GF-D8 (cell line): Measurements from ENCODE around the gene FAM236D.
"Not testable (repeated sequence)": the region's sequence is repeated elsewhere in the genome, so short reads cannot be mapped to it uniquely, and the experiment has no call there.

Experiments
- DNase-seq: peaks from one replicate; lab custom pipeline; 2025; lab: John Stamatoyannopoulos, UW

FAM236D gene

DNA sequence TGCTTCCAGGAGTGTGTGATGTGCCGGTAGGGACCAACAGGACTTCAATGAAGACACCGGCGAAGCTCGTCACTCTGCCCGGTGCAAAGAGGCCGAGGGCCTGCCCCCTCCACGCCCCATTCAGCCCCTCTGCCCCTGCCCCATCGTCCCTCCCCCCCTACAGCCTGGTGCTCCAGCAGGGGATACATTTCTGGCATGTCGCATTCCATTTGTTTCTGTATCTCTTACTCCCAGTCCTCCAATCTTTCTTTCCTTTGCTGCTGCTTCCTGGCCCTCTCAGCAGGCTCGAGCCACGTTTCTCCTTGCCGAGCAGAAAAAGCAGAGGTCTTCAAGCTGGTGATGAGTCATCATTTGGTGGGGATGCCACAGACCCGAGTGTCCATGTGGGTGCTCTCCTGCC, at the start of gene FAM236D:
TSS of gene FAM236D (minus strand) at position 101 of the 400 bp plus-strand sequence. CDS start at position 1, 100 bp downstream.
- DNase-seq = not testable (repeated sequence)

DNA sequence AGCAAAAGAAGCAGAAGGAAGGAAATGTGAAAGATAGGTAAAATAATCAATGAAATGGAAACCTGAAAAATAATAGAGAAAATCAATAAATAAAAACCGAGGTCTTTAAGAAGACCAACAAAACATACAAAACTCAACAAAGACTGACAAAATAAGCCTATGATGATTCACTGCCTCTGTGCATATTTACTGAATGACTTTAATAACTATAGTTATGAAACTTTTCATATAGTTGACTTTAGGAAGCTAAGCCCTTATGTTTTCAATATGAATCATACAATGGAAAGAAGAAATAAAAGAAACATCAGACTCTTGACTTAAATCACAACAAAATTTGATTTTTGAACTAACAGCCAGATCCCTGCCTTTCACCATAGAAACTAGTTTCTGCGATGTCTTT, 29.5 kb upstream of the FAM236D start:
- DNase-seq = not testable (repeated sequence)

DNA sequence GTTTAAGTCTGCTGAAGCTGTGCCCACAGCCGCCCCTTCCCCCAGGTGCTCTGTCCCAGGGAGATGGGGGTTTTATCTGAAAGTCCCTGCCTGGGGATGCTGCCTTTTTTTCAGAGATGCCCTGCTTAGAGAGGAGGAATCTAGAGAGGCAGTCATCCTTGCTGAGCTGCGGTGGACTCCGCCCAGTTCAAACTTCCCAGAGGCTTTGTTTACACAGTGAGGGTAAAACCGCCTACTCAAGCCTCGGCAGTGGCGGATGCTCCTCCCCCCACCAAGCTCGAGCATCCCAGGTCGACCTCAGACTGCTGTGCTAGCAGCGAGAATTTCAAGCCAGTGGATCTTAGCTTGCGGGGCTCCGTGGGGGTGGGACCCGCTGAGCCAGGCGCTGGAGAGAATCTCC, 22.7 kb upstream of the FAM236D start:
- not testable (repeated sequence) for DNase-seq

DNA sequence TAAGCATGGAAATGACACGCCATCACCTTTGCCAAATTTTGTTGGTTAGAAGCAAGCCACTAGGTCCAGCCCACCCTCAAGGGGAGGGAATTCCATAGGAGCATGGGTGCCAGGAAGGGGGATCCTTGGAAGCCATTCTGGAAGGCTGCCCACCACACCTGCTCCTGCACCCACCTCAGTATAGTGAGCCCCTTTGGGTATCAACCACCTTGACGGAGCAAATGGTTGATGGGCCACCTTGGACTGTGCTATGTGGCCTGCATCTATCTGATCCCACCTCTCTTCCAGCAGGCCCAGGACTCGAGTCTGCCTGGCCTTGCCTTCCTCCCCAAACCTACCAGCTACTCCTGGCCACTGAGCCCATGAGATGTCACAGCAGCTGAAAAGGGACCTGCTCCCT, 17.6 kb downstream of the FAM236D start:
- not testable (repeated sequence) for DNase-seq

DNA sequence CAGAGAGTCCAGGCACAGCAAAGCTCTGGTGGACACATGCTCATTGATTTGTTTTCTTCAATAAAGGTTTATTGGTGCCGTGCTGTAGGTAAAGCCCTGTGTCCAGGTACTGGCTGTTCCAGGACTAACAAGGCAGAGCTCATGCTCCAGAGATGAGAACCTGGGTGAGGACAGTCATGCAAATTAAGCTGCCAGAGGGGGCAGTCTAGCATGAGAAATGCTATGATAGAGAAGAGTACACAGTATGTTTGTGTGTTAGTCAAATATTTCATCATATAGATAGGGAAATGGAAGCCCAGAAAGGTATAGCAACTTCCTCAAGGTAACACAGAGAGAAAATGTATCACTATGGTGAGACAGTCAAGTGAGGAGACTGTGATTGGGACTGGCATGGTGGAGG, 19.9 kb downstream of the FAM236D start:
- not testable (repeated sequence) for DNase-seq

DNA sequence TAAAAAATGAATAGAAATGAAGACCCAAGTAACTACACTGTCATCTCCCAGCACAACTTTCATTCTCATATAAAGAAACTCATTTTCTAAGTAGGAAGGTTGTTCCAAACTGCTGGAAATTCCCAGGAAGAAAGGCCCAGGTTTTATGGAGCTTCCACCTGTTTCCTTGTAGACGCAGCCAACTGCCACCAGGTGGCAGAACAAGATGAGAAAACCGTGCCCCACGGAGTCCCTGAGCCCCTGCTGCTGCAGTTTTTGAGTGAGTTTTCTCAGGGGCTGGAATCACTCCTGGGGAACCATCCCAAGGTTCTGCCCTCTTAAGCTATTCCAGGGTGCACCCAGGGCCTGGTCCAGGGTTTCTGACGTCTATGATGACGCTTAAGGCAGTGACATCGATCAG, 24.0 kb downstream of the FAM236D start:
- not testable (repeated sequence) for DNase-seq

DNA sequence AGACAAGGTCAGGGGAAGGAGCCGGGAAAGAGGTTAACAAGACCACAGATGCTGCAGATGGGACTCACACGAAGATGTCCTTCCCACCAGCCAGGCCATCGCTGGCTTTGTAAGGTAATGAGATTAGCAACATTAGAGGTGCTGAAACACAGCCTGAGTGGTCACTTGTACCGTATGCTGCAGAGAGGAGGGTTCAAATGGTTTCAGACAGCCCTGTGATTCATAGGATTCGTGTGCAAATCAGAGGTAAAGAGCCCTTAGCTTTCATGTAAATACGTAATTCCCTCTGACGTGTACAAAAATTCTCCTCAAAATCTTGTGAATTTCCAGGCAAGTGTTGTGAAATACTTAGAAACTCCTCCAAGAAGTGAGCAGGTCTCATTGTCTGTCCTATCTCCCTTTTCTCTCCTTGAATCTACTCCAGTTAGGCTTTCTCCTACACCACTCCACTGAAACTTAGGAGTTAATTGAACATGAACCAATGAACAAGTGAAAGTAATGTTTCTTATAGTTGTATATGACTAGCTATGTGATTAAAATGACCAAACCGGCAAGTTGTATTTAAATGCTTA, 24.6 kb downstream of the FAM236D start:
- not testable (repeated sequence) for DNase-seq

DNA sequence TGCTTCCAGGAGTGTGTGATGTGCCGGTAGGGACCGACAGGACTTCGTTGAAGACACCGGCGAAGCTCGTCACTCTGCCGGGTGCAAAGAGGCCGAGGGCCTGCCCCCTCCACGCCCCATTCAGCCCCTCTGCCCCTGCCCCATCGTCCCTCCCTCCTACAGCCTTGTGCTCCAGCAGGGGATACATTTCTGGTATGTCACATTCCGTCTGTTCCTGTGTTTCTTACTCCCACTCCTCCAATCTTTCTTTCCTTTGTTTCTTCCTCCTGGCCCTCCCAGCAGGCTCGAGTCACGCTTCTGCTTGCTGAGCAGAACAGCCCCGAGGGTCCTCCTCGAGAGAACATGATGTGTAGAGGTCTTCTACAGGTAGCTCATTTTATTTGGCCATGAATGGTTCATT, 25.4 kb downstream of the FAM236D start, which contains the start of gene FAM236B:
TSS of gene FAM236B (minus strand) at position 101 of the 400 bp plus-strand sequence. CDS start at position 1, 100 bp downstream.
- not testable (repeated sequence) for DNase-seq

DNA sequence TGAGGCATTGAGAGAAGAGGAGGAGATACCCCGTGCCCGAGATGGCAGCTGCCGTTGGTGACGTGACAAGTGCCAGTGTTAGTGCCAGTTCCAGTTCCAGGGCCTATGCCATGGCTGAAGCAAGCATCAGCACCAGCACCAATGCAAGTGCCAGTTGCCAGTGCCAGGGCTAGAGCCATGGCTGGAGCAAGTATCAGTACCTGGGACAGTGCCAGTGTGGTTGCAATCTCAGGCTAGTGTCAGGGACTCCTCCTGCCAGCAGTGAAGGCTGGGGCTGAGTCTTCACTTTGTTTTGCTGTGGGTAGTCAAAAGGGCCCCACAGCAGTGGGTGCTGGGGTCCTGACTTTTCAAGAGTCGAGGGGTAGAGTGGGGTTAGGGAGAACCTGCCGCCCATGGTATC, 29.9 kb downstream of the FAM236D start:
- not testable (repeated sequence) for DNase-seq

DNA sequence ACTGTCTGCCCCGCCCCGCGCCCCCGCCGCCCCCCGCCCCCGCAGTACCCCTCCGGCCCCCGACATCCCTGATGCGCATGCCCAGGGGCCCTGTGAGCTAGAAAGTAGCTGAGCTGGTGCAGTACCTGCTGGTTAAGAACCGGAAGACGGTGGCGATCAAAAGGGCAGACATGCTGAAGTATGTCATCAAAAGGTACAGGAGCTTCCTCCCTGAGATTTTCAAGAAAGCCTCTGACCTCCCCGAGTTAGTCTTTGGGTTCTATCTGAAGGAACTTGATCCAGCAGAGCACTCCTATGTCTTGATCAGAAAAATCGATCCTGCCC, 30.6 kb downstream of the FAM236D start:
- not testable (repeated sequence) for DNase-seq

DNA sequence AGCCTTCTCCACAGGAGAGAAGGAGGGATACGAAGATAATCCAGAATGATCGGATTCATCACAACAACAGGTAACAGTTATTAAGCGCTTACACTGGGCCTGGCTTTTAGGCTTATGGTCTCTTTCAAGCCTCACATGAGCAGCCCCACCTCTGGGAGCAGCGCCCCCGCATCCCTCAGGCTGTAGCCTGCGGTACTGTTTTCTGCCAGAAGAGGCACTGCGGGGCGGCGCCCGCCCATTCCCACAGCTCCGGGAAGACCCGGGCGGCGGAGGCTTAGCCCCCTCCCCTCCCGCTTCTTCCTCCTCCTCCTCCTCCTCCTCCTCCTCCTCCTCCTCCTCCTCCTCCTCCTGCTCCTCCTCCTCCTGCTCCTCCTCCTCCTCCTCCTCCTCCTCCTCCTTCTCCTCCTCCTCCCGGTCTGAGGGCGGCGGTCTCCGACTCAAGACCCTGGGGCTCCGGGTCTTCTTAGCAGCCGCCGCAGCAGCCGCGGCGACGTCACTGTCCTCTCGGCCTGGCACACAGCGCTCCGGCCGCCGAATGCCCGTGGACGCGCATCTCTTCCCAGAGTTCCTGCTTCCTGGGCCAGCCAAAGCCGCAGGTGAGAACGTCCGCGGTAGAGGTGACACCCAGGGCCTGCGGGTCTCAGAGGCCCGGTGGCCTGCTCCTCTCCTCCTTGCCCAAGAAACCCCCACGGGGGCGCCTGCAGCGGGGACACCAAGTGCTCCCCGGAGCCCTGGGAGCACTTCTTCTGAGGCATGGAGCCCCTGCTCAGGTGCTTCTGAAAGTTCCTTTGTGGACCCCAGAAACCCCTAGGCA, 31.1 kb downstream of the FAM236D start, which contains the start of gene DMRTC1B:
TSS of gene DMRTC1B (plus strand) at position 238 of the 814 bp plus-strand sequence. CDS start 68,246 bp downstream, outside the sequence.
- not testable (repeated sequence) for DNase-seq

DNA sequence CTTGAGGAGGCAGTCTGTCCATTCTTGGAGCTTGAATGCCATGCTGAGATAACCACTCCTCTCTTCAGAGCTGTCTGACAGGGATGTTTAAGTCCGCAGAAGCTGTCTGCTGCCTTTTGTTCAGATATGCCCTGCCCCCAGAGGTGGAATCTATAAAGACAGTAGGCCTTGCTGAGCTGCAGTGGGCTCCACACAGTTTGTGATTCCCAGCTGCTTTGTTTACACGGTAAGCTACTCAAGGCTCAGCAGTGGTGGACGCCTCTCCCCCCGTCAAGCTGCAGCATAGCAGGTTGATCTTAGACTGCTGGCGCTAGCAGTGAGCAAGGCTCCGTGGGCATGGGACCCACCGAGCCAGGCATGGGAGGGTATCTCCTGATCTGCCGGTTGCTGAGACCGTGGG, 47.6 kb downstream of the FAM236D start:
- DNase-seq = not testable (repeated sequence)
